DMS79 treated with DMSO at 0.1 percent for 48 hours (cell line): Measurements from ENCODE around the gene DCAF4.

Experiments used
- DNase-seq: peaks from one replicate; lab custom pipeline; 2025; lab: John Stamatoyannopoulos, UW

DCAF4 gene

GRCh38 chr14:72926292-72927028 is at the start of gene DCAF4:
Gene DCAF4 (plus strand): TSS chr14:72926464. CDS start chr14:72937979, 11,515 bp downstream.
- peak; percentile 99 for DNase-seq

- DNase-seq: no peak
Observed at GRCh38 chr14:72876710-72877063, 49.6 kb upstream of the DCAF4 start.

GRCh38 chr14:72878746-72879145 is 47.5 kb upstream of the DCAF4 start:
- DNase-seq: no peak

- no peak for DNase-seq
Observed at GRCh38 chr14:72879431-72879830, 46.8 kb upstream of the DCAF4 start.

GRCh38 chr14:72880164-72880563 is 46.1 kb upstream of the DCAF4 start:
- no peak for DNase-seq

- DNase-seq: no peak
Observed at GRCh38 chr14:72880820-72881219, 45.4 kb upstream of the DCAF4 start.

GRCh38 chr14:72881543-72881942 is 44.7 kb upstream of the DCAF4 start:
- no peak for DNase-seq

- DNase-seq: no peak
Observed at GRCh38 chr14:72882047-72882446, 44.2 kb upstream of the DCAF4 start.

- DNase-seq: no peak
Observed at GRCh38 chr14:72882463-72882862, 43.8 kb upstream of the DCAF4 start.

- no peak for DNase-seq
Observed at GRCh38 chr14:72883109-72883508, 43.2 kb upstream of the DCAF4 start.

- DNase-seq: no peak
Observed at GRCh38 chr14:72883961-72884360, 42.3 kb upstream of the DCAF4 start.

GRCh38 chr14:72884386-72884785 is 41.9 kb upstream of the DCAF4 start:
- no peak for DNase-seq

GRCh38 chr14:72887514-72887913 is 38.8 kb upstream of the DCAF4 start:
- DNase-seq: no peak

GRCh38 chr14:72888192-72888591 is 38.1 kb upstream of the DCAF4 start:
- peak; percentile 16 for DNase-seq

GRCh38 chr14:72888636-72889201 is 37.5 kb upstream of the DCAF4 start:
- no peak for DNase-seq

- no peak for DNase-seq
Observed at GRCh38 chr14:72889366-72889765, 36.9 kb upstream of the DCAF4 start.

- no peak for DNase-seq
Observed at GRCh38 chr14:72891666-72892102, 34.6 kb upstream of the DCAF4 start.

GRCh38 chr14:72892103-72892878 is 34.0 kb upstream of the DCAF4 start:
- DNase-seq: peak; percentile 33

- DNase-seq: peak; percentile 56
Observed at GRCh38 chr14:72892879-72893635, 33.2 kb upstream of the DCAF4 start.

- DNase-seq: peak; percentile 99
Observed at GRCh38 chr14:72893636-72894322, 32.5 kb upstream of the DCAF4 start, which contains the start of gene DPF3. Gene DPF3 (minus strand): TSS chr14:72894101. CDS start chr14:72894088, 13 bp downstream.

- no peak for DNase-seq
Observed at GRCh38 chr14:72894323-72894622, 32.0 kb upstream of the DCAF4 start.
